Measurements from ENCODE around the gene BMERB1.
"Not testable (repeated sequence)": the region's sequence is repeated elsewhere in the genome, so short reads cannot be mapped to it uniquely, and the experiment has no call there.

BMERB1 gene

DNA sequence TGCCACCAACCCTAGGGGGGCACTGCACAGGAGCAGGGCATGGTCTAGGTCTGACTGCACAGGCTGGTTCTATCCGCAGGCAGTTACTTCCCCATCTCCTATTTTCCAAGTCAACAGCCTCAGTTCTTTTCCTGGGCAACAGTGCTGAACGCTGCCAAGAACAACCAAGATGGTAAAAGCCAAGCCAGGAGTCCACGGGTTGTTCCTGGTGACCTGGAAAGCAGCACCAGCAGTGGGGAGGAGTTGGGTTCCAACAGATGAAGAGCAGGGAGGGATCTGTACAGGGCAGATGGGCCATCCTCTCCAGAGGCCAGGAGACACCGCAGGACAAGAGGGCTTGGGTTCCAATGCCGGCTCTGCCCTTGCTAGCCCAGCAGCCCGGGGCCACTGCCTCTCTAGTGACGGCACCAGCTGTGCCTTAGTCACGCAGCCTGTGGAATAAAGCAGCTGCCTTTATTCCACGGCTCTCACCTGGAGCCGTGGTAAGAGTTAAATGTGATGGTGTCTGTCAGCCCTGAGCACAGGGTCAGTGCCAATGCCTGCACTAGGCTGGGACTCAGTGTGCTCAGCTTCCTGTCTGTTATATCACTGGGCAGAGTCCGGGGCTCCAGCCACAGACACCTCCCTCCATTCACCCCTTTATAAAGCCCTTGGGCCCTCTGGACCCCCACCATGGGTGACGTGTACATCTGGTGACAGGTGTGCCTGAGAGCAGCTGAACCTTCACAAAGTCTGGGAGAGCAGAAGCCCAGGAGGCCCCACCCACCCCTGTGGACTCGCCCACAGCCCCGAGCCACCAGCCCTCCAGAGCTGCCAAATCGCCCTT is 163.6 kb downstream of the BMERB1 start:
- no peak for TF ChIP-seq POLR2A (IDR thresholded peaks at IDR 0.05; ENCODE audit: low read depth, low read length)
- FAIRE-seq (no peak), DNase-seq (ENCODE audit: insufficient read length, low spot score) (no peak)

DNA sequence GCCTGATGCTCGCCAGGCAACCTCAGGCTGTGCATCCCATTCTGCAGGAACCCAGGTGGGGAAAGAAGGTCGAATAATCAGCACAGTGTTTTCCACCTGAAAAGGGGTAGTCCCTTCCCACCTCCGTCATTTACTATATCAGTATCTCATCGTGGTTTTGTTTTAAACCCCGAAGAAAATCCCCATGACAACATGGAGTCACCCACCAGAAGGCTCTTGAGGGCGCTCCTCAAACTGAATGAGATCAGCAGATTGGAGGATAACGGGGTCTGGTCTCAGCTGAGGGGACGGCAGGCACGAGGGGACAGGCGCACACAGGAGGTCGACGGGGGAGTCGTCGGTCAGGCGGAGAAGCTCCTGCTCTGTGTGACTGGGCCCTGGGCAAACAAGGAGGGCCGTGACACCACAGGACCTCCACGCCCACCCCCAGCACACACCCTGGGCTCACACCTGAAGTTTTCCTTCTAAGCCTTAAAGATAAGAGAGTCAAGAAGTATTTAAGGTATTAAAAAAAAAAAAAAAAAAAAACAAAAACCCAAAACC is 164.3 kb downstream of the BMERB1 start:
- DNase-seq (ENCODE audit: insufficient read length, low spot score) = no peak
- FAIRE-seq = no peak
- no peak for TF ChIP-seq POLR2A (IDR thresholded peaks at IDR 0.05; ENCODE audit: low read depth, low read length)

DNA sequence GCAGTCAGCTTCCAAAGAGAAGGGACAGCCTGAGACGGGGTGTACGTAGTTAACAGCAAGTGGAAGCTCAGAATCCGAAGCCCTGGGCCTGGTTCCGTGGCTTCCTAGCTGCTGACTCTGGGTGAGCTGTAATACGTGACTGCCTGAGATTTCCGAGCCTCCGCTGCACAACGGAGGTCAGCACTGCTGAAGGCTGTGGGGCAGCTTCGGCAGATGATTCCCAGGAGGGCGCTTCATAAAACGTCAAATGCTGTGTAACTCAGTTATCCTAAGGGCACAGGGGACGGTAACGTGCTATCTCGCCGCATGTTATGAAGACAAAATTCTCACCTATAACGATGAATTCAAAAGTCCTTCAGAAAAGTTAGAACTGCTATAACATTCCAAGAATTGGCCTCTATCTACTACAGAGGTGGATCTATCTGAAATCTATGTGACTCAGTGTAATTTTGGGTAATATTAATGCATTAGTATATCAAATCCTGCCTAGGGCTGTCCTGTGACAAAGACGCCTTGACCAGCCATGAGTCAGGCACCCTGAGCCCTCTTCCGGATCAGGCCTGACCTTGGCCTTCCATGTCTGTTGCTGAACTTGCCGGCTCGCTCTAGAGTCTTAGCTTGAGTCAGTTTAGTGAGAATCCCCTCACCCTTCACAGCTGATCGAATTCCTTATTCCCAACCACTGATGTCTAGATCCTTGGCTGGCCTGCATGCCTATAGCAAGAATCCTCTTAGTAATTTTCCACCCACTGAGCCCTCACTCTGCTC is 165.1 kb downstream of the BMERB1 start:
- TF ChIP-seq POLR2A (IDR thresholded peaks at IDR 0.05; ENCODE audit: low read depth, low read length) = no peak
- no peak for DNase-seq (ENCODE audit: insufficient read length, low spot score)
- FAIRE-seq = no peak

DNA sequence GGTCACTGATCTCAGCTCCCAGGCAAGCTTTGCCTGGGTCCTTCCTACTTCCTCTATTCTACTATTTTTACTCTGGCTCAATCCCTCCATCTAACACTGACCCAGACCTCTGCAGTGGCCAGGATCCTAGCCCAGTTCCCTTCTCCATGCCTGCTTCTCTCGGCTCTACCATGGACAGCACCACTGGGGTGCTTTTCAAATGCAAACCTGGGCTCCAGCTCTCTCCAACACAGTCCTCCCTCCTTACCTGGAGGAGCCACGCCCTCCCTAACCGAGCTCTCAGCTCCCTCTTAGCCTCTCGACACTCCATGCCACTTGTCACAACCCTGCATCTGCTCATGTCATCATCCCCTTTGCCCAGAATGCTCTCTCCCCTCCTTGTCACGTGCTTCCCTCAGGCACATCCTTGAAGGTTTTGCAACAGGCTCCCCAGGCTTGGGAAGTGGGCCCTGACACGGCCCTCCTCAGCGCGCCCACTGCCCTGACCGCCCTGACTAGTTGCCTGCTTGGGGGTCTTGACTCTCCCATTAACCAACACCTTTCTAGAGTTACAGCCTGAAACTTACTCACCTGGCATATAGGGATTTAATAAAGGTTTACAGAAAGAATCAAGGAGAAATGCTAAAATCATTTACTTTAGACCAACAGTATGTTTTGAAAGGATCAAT is 167.0 kb downstream of the BMERB1 start:
- no peak for FAIRE-seq
- no peak for DNase-seq (ENCODE audit: insufficient read length, low spot score)
- no peak for TF ChIP-seq POLR2A (IDR thresholded peaks at IDR 0.05; ENCODE audit: low read depth, low read length)

DNA sequence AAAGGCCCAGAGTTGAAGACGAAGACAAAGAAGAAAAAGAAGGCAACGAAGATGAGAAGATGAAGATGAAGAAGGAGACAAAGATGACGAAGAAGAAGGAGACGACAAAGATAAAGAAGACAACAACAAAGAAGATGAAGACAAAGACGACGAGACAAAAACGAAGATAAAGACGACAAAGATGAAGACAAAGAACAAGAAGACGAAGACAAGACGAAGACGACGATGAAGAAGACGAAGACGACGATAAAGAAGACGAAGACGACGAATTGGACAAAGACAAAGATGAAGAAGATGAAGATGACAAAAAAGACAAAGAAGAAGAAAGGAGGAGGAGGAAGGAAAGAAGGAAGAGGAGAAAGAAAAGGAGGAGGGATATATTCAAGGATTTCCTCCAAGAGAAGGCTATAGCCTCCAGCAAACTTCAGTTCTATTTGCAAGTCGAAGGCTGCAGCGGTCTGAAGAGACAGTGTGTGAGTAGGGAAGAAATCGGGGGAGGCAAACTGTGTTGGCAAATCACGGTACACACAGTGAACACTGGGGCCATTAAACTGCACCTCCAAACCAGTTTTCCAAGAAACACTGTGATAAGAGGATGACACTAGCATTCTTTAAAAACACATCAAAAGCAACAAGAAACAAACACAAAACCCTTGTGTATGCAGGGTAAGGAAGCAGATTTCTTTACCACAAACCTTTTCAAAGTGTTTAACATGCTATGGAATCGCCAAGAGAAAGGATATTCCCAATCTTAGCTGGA is 168.1 kb downstream of the BMERB1 start:
- TF ChIP-seq POLR2A (IDR thresholded peaks at IDR 0.05; ENCODE audit: low read depth, low read length) = no peak
- DNase-seq (ENCODE audit: insufficient read length, low spot score) = no peak
- FAIRE-seq = no peak

DNA sequence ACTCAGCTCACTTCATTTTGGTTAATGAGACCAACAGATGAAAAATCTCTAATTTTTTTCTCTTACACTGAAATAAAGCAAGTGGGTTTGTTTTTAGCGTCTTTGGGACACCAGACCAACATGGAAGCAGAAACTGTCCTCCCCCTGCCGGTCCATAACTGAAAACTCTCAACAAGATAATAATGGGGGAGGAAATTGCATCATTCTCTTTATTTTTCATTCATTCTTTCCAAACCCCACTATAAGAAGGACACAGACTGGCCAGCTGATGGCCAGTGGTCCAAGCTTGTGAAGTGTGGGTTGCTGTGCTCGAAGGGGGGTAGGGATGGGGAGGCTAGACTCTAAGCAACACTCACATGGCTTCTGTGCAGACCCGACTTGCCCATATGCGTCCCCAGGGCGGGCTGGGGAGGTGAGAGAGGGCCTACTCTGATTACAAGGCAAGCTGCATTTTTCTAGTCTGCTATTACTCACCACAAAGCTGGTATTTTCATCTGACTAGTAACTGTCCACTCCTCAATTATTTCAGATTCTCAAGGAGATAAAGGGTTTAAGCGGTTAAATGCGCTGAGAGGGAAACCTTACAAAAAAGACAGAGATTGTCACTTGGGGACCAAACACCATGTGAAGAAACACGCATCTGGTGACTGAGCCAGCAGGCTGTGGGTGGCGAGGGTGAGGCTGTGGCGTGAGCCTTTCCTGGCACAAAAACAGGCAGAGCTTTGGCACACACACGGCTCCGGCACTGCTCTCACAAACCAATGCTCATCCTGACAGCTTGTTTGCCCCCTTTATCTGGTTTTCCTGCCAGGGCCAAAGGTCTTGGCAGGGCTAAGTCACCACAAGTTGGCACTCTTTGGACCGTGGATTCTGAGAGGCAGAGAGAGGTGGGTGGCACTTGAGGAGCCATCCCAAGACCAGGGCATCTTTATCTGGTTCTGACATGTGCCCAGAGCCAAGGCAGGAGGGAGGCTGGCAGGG is 170.4 kb downstream of the BMERB1 start:
- FAIRE-seq (no peak), DNase-seq (ENCODE audit: insufficient read length, low spot score) (no peak)
- no peak for TF ChIP-seq POLR2A (IDR thresholded peaks at IDR 0.05; ENCODE audit: low read depth, low read length)

DNA sequence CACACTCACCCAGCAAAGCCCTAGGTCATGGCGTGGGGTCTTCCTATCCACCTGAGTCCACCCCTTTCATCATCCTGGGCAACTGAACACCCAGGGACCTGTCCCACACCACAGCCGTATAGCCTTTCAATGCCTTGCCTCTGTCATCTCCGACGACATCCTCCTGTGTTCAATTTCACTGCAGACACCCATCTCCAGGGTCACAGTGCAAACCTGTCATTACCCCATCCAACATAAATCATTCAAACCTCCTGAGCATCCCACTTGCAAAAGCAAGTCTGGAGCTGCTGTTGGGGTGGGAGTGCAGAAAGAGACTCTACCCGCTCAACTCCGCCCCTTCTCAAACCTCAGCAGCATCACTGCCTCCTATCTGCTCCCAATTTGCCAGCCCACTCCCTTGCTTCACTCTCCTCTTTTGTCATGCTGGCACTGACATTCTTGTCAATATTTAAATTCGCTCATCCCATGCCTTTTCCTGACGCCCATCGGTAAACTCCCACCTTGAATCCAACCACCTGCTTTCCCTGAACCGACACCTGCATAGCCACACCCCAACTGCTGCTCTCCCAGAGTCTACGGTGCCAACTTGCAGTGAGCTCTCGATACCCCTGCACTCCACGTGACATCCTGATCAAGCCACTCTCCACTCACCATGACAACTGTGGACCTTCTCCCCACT is 171.6 kb downstream of the BMERB1 start:
- DNase-seq (ENCODE audit: insufficient read length, low spot score) (no peak), FAIRE-seq (no peak)
- no peak for TF ChIP-seq POLR2A (IDR thresholded peaks at IDR 0.05; ENCODE audit: low read depth, low read length)

DNA sequence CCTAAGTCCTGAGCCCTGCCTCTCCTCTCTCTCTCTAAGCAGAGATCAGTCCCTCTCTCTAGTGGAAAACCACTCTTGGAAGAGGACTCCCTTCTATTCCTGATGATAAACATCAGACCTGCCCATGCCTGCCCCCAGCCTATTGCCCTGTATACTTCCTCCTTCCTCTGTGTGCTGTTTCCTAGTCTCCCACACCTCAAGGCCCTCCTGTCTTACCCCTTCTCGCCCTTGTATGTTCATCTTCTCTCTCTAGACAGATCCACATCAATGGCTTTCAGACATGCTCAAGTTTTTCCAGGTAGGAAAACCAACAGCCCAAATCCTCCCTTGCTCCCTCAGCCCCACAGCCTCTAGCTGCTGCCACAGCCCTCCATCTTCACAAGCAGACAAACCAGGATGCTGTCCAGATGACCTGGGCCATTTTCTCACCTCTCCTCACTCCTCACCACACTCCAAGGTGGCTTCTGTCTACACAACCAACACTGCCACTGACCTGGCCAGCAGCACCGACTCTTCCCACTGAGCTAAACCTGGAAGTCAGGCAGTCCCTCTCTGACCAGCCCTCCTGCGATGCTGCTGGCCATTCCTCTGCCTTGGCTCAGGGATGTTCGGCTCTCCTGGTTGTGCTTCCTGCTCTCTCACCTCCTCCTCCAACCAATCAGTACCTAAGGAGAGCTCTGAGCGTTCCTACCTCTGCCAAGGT is 172.3 kb downstream of the BMERB1 start:
- no peak for TF ChIP-seq POLR2A (IDR thresholded peaks at IDR 0.05; ENCODE audit: low read depth, low read length)
- FAIRE-seq (no peak), DNase-seq (ENCODE audit: insufficient read length, low spot score) (no peak)

DNA sequence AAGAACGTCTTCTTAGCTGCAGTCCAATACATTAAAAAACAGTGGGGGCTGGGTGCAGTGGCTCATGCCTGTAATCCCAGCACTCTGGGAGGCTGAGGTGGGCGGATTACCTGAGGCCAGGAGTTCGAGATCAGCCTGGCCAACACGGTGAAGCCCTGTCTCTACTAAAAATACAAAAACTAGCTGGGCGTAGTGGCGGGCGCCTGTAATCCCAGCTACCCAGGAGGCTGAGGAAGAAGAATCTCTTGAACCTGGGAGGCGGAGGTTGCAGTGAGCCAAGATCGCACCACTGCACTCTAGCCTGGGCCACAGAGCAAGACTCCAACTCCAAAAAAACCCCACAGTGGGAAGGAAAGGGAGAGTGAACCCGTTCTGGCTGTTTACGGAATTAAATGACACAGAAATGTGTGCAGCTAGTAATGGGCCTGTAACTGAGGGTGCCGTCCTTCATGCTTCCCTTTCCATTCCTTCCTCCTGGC is 172.9 kb downstream of the BMERB1 start:
- not testable (repeated sequence) for FAIRE-seq; DNase-seq (ENCODE audit: insufficient read length, low spot score)

DNA sequence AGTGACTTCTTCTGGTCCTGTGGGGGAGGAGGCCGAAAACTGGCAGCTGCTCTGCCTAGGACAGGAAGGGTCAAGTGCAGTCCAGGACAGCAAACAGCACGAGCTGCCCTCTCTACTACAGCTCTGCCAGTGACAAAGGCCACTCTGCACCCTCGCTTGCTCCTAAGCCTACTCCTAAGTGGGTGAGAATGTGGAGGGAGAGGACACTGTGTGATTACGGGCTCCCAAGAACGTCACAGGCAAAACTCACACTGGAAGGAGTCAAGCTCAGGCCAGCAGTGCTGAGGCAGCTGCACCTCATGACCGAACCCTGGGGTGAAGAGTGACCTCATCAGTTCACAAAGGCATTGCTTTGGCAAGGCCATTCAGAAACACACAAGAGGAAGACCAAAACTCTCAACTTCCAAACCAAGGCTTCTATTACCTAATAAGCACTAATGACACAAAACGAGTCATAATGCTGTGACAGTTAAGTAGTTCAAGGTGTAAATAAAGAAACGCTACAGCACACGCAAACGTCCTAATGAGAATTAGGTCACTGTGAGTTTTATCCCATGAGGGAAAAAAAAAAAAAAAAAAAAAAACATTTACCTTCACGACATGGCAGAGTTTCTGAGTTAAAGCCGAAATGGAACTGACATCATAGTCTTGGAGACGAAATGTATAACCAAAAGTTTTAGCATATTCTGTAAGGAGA is 173.5 kb downstream of the BMERB1 start:
- TF ChIP-seq POLR2A (IDR thresholded peaks at IDR 0.05; ENCODE audit: low read depth, low read length) = no peak
- FAIRE-seq (no peak), DNase-seq (ENCODE audit: insufficient read length, low spot score) (no peak)

All from H54 (cell line).